Stimulated activated CD8-positive, alpha-beta memory T cell treated with anti-CD3 and anti-CD28 coated beads, Interleukin-15, amount 100 ng/mL, for 1 hour (primary cell): ENCODE measurements around the gene DMC1.
"Not testable (repeated sequence)": the region's sequence is repeated elsewhere in the genome, so short reads cannot be mapped to it uniquely, and the experiment has no call there.

ENCODE experiments used
- DNase-seq: peaks from one replicate; pipeline ENCODE4 v3.0.0-alpha.2; 2020; ENCODE audit warnings: low read depth

Gene DMC1

GRCh38 chr22:38501797-38502672 is 67.9 kb downstream of the DMC1 start:
- DNase-seq = no peak

- DNase-seq = no peak
Measured at GRCh38 chr22:38497869-38498268, 72.1 kb downstream of the DMC1 start.

GRCh38 chr22:38494939-38495338 is 75.0 kb downstream of the DMC1 start:
- DNase-seq = no peak

GRCh38 chr22:38494498-38494897 is 75.5 kb downstream of the DMC1 start:
- no peak for DNase-seq

GRCh38 chr22:38491707-38492348 is 78.2 kb downstream of the DMC1 start:
- DNase-seq = no peak

- no peak for DNase-seq
Measured at GRCh38 chr22:38490915-38491314, 79.1 kb downstream of the DMC1 start.

GRCh38 chr22:38490475-38490874 is 79.5 kb downstream of the DMC1 start:
- DNase-seq = no peak

GRCh38 chr22:38489561-38490145 is 80.3 kb downstream of the DMC1 start:
- no peak for DNase-seq

- no peak for DNase-seq
Measured at GRCh38 chr22:38489142-38489541, 80.8 kb downstream of the DMC1 start.

GRCh38 chr22:38487946-38488345 is 82.0 kb downstream of the DMC1 start:
- DNase-seq = no peak

- no peak for DNase-seq
Measured at GRCh38 chr22:38485783-38486182, 84.2 kb downstream of the DMC1 start.

- no peak for DNase-seq
Measured at GRCh38 chr22:38484244-38484643, 85.7 kb downstream of the DMC1 start.

- no peak for DNase-seq
Measured at GRCh38 chr22:38482662-38483308, 87.2 kb downstream of the DMC1 start.

GRCh38 chr22:38481871-38482332 is 88.1 kb downstream of the DMC1 start:
- DNase-seq = no peak

GRCh38 chr22:38481162-38481870 is 88.7 kb downstream of the DMC1 start:
- DNase-seq = no peak

GRCh38 chr22:38479096-38479837 is 90.7 kb downstream of the DMC1 start:
- no peak for DNase-seq

GRCh38 chr22:38477585-38477984 is 92.4 kb downstream of the DMC1 start:
- no peak for DNase-seq

- DNase-seq = no peak
Measured at GRCh38 chr22:38474003-38474607, 95.9 kb downstream of the DMC1 start.

- DNase-seq = no peak
Measured at GRCh38 chr22:38471237-38471636, 98.7 kb downstream of the DMC1 start.

- not testable (repeated sequence) for DNase-seq
Measured at GRCh38 chr22:38470179-38470578, 99.8 kb downstream of the DMC1 start.

- no peak for DNase-seq
Measured at GRCh38 chr22:38469306-38469781, 100.6 kb downstream of the DMC1 start.
